Transverse colon (tissue), 4 donors: ENCODE results near the gene CD72.
"Not testable (repeated sequence)": the region's sequence is repeated elsewhere in the genome, so short reads cannot be mapped to it uniquely, and the experiment has no call there.

Experiments
- POLR2A ChIP-seq: fragments of 450-650 bp; IDR thresholded peaks from one replicate; pipeline ENCODE4 v1.6.1; 2016; ENCODE audit warnings: antibody characterized with exemption, mild to moderate bottlenecking, moderate library complexity
- POLR2AphosphoS5 ChIP-seq, 3 donors: sonication (generic); formaldehyde crosslinking; IDR thresholded peaks; one replicate each; pipeline ENCODE4 v1.6.1; 2016; ENCODE audit warnings: antibody characterized with exemption in 3 of 3
- TF ChIP-seq, protein P1 (sequence below), 5 experiments: fragments of 200-600 bp in 3 of 5; fragments of 450-650 bp in 2 of 5; sonication (generic) in 3 of 5; IDR thresholded peaks; 1 replicate in 2 of 5; 2 replicates in 3 of 5; pipeline ENCODE4 v1.5.1; 2016 to 2017; ENCODE audit warnings: antibody characterized with exemption in 5 of 5, inconsistent platforms in 3 of 5, mild to moderate bottlenecking in 2 of 5, moderate library complexity in 1 of 5

DNA sequence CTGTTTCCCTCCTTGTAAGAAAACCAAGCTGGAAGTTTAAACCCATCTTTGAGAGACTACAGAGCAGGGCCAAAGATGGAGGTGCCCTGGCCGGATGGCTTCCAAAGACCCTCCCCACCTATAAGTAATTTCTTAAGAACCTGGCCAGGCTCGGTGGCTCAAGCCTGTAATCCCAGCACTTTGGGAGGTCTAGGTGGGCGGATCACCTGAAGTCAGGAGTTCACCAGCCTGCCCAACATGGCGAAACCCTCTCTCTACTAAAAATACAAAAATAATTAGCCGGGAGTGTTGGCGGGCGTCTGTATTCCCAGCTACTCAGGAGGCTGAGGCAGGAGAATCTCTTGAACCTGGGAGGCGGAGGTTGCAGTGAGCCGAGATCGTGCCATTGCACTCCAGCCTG lies 27.5 kb upstream of the CD72 start:
- TF ChIP-seq, protein P1, sequence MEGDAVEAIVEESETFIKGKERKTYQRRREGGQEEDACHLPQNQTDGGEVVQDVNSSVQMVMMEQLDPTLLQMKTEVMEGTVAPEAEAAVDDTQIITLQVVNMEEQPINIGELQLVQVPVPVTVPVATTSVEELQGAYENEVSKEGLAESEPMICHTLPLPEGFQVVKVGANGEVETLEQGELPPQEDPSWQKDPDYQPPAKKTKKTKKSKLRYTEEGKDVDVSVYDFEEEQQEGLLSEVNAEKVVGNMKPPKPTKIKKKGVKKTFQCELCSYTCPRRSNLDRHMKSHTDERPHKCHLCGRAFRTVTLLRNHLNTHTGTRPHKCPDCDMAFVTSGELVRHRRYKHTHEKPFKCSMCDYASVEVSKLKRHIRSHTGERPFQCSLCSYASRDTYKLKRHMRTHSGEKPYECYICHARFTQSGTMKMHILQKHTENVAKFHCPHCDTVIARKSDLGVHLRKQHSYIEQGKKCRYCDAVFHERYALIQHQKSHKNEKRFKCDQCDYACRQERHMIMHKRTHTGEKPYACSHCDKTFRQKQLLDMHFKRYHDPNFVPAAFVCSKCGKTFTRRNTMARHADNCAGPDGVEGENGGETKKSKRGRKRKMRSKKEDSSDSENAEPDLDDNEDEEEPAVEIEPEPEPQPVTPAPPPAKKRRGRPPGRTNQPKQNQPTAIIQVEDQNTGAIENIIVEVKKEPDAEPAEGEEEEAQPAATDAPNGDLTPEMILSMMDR (IDR thresholded peaks at IDR 0.05), result not testable (repeated sequence)
- not testable (repeated sequence) for TF ChIP-seq POLR2AphosphoS5 (IDR thresholded peaks at IDR 0.05); POLR2A
